GM12878 (cell line): ENCODE measurements around the gene SYNDIG1. TPM values are rescaled to one million over a fixed set of nuclear protein-coding genes. Genes with fewer than 3 reads are reported as not detected.

Experiments
- ATAC-seq: fragments of 200-7000 bp; cut with Tn5 transposase; 3 replicates; pipeline ENCODE4 v1.9.1; 2020; ENCODE audit warnings: mild to moderate bottlenecking, moderate library complexity
- BruUV-seq: library from RNA; stranded (reverse); fragments of 400-500 nt; replicated peaks from 2 replicates; lab custom pipeline; 2021; lab: Mats Ljungman, UMichigan
- CTCF ChIA-PET: fragments of 300-600 bp; sonication (Branson Sonifier 250); formaldehyde crosslinking; extraction: SDS; loops from one replicate; lab custom pipeline; 2021; ENCODE audit warnings: inconsistent platforms; lab: Yijun Ruan, JAX
- POLR2A ChIA-PET: fragments of 350-600 bp; formaldehyde crosslinking; extraction: SDS; loops from one replicate; lab custom pipeline; 2021; ENCODE audit warnings: inconsistent platforms; lab: Charles Lee
- RAD21 ChIA-PET: fragments of 300-600 bp; sonication (Branson Sonifier 250); formaldehyde crosslinking; loops from one replicate; lab custom pipeline; 2023; ENCODE audit warnings: antibody characterized with exemption; ENCODE audit not compliant: unreplicated experiment; lab: Charles Lee
- SMC1A ChIA-PET: fragments of 300-600 bp; sonication (Branson Sonifier 250); formaldehyde crosslinking; loops from one replicate; lab custom pipeline; 2023; ENCODE audit not compliant: unreplicated experiment, uncharacterized antibody; lab: Charles Lee
- DNase-seq: peaks from one replicate; pipeline ENCODE4 v3.0.0-alpha.2; 2011; ENCODE audit warnings: low read depth, low spot score
- FAIRE-seq: peaks from 3 replicates; lab custom pipeline; 2011; peaks lifted over from hg19 to GRCh38; lab: Jason Lieb, UNC
- H2AFZ ChIP-seq: 2 replicates; pipeline ENCODE4 v1.6.0; 2011; ENCODE audit warnings: low read depth, low read length, control low read depth; ENCODE audit not compliant: control insufficient read depth
- H3K27ac ChIP-seq: 2 replicates; pipeline ENCODE4 v1.5.1; 2011; ENCODE audit warnings: control low read depth; ENCODE audit not compliant: control insufficient read depth, insufficient read depth
- H3K27me3 ChIP-seq, 2 experiments: replicated peaks in 1 of 2; 2 replicates each; pipeline versions ENCODE4 v1.6.0 to v1.6.1; 2011; ENCODE audit warnings: low read length in 1 of 2; ENCODE audit not compliant: control insufficient read depth in 2 of 2, insufficient read depth in 2 of 2
- H3K36me3 ChIP-seq, 2 experiments: 2 replicates each; pipeline ENCODE4 v1.5.1; 2011; ENCODE audit warnings: low read length in 1 of 2; ENCODE audit not compliant: control insufficient read depth in 2 of 2, insufficient read depth in 2 of 2
- H3K4me1 ChIP-seq: 2 replicates; pipeline ENCODE4 v1.6.1; 2011; ENCODE audit warnings: mild to moderate bottlenecking, low read length, moderate library complexity, mixed read lengths; ENCODE audit not compliant: control insufficient read depth, insufficient read depth
- H3K4me2 ChIP-seq: 2 replicates; pipeline ENCODE4 v1.6.0; 2011; ENCODE audit warnings: control low read depth; ENCODE audit not compliant: control insufficient read depth, insufficient read depth
- H3K4me3 ChIP-seq: fragments of 200-600 bp; sonication (generic); 2 replicates; pipeline ENCODE4 v1.5.1; 2016
- H3K79me2 ChIP-seq: 2 replicates; pipeline ENCODE4 v1.6.0; 2011; ENCODE audit warnings: low read length; ENCODE audit not compliant: control insufficient read depth, insufficient read depth
- H3K9ac ChIP-seq: 2 replicates; pipeline ENCODE4 v1.8.0; 2011; ENCODE audit warnings: low read length, control low read depth, mixed read lengths; ENCODE audit not compliant: control insufficient read depth, insufficient read depth
- H3K9me3 ChIP-seq: replicated peaks from 3 replicates; pipeline ENCODE4 v1.5.1; 2011; ENCODE audit warnings: mild to moderate bottlenecking, low read length; ENCODE audit not compliant: control insufficient read depth, insufficient read depth
- H4K20me1 ChIP-seq: 2 replicates; pipeline ENCODE4 v1.6.0; 2011; ENCODE audit not compliant: control insufficient read depth, insufficient read depth
- CBX5 ChIP-seq: sonication (generic); IDR thresholded peaks from 2 replicates; pipeline ENCODE4 v1.6.1; 2016; ENCODE audit warnings: low read depth, moderate library complexity, mild to moderate bottlenecking, inconsistent platforms
- HDAC2 ChIP-seq: fragments of 200-600 bp; sonication (generic); IDR thresholded peaks from 2 replicates; pipeline ENCODE4 v1.6.1; 2017
- IRF4 ChIP-seq: IDR thresholded peaks from 2 replicates; pipeline ENCODE4 v1.6.1; 2011; ENCODE audit warnings: low read depth, low read length
- NR2C2 ChIP-seq: IDR thresholded peaks from 2 replicates; pipeline ENCODE4 v1.6.1; 2011; ENCODE audit warnings: borderline replicate concordance, low read depth; ENCODE audit not compliant: control insufficient read depth, insufficient read length
- RFX5 ChIP-seq: IDR thresholded peaks from 2 replicates; pipeline ENCODE4 v1.6.1; 2011; ENCODE audit warnings: low read depth, low read length, improper control_type of control experiment
- SMAD5 ChIP-seq: IDR thresholded peaks from 2 replicates; pipeline ENCODE4 v1.6.1; 2016; ENCODE audit warnings: antibody characterized with exemption, low read depth
- SPI1 ChIP-seq: IDR thresholded peaks from 2 replicates; pipeline ENCODE4 v1.6.1; 2011; ENCODE audit warnings: low read depth, mild to moderate bottlenecking, low read length, moderate library complexity, borderline replicate concordance; ENCODE audit not compliant: insufficient read depth
- WGBS: methylation state at CpG from one replicate; pipeline ENCODE4 v1.1.6; 2016; ENCODE audit warnings: low lambda C conversion rate; ENCODE audit not compliant: insufficient replicate concordance, insufficient coverage; ENCODE audit errors: missing lambda C conversion rate; 5-methylcytosine and 5-hydroxymethylcytosine counted together
- in situ Hi-C: fragments of 300-500 bp; cut with MboI; formaldehyde crosslinking; loops from 9 replicates; pipeline ENCODE4 v1.14.3; 2018; ENCODE audit warnings: mixed read lengths
- intact Hi-C: fragments of 100-400 bp; cut with micrococcal nuclease; formaldehyde crosslinking; loops from one replicate; pipeline ENCODE4 v1.14.2; 2022; ENCODE audit not compliant: unreplicated experiment
- polyA plus RNA-seq, 11 experiments: library from polyadenylated mRNA; depleted of rRNA in 4 of 11; unstranded in 6 of 11; stranded (reverse) in 5 of 11; fragments of >200 nt; fragmentation: Nextera tagmentation in 4 of 11; fragmentation: Illumina TruSeq in 1 of 11; extraction: Ambion mirVana in 4 of 11; extraction: Trizol in 1 of 11; gene quantifications; 1 replicate in 1 of 11; 2 replicates in 10 of 11; pipeline versions ENCODE4 v1.2.1 to v1.2.3, GENCODE V29; 2011 to 2016; ENCODE audit warnings: inconsistent platforms in 2 of 11, missing spikeins in 2 of 11, low read depth in 1 of 11
- total RNA-seq, 4 experiments: library from RNA; depleted of rRNA in 3 of 4; stranded (reverse); fragments of >200 nt in 3 of 4; fragmentation: Illumina TruSeq in 1 of 4; extraction: Trizol in 1 of 4; gene quantifications; 2 replicates each; pipeline versions ENCODE4 v1.2.1 to v1.2.3, GENCODE V29; 2013 to 2021

The SYNDIG1 gene
- total and polyA plus RNA-seq, 10 of the 15 experiments (the other 5 are each of a cell fraction or from before 2014, with no cell fraction given) = not detected

DNA sequence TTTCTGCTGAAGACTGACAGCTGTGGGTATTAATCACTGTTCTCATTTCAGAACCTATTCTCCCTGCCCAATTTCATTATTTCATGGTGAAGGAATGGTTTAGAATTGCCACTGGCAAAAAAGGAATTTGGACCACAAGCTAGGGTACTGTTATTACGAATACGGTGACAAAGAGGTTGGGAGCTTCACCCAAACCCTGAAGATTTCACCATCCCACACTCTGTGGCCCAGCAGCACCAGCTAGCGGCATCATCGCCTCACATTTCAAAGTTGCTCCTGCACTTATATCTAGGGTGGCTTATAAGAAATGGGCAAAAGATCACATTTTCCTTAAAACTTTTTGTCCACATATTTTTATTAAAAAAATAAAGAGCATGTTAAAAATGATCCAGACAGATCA lies 236.1 kb downstream of the SYNDIG1 start:
- Histone ChIP-seq H4K20me1 (no peaks in the 10 kb centered on the region), H3K4me1 (no peaks in the 10 kb centered on the region), H3K9ac (no peak overlapping the region)
- WGBS = 29% methylated on average over 4 of the region's 4 CpGs
- ChIA-PET SMC1A (interaction anchor here (0.5 kb wide), 1 partner anchor 94 kb away, joined by 3 read pairs; no protein-coding TSS in a partner anchor), CTCF (no interaction called here), POLR2A (no interaction called here)
- TF ChIP-seq SPI1 (no peak), HDAC2 (no peak), RFX5 (no peak)
- TF ChIP-seq, all 136 proteins: peak for 0
- DNase-seq (no peak), ATAC-seq (no peak), FAIRE-seq (no peak)
- in situ Hi-C loops = no loop called here
- Histone ChIP-seq H3K79me2 (no peaks in the 10 kb centered on the region), H3K9me3 (no peaks in the 10 kb centered on the region), H3K4me3 (no peak overlapping the region), H2AFZ (no peak overlapping the region), H3K4me2 (no peak overlapping the region), H3K27ac (no peak overlapping the region), H3K27me3 (no peaks in the 10 kb centered on the region), H3K36me3 (no peaks in the 10 kb centered on the region)
- no TSS peak for BruUV-seq
- intact Hi-C loops = no loop called here
- RAD21 ChIA-PET = no interaction called here

- no peaks in the 10 kb centered on the region for H4K20me1 ChIP-seq
- H3K9me3 ChIP-seq = no peaks in the 10 kb centered on the region
- ChIA-PET RAD21 (no interaction called here), SMC1A (no interaction called here), POLR2A (no interaction called here), CTCF (no interaction called here)
- H3K79me2 ChIP-seq = no peaks in the 10 kb centered on the region
- ATAC-seq (no peak), FAIRE-seq (no peak), DNase-seq (no peak)
- intact Hi-C loops = no loop called here
- in situ Hi-C loops = no loop called here
- H3K4me2 ChIP-seq = no peak overlapping the region
- no TSS peak for BruUV-seq
- TF ChIP-seq CBX5 = no peak
- no peak for TF ChIP-seq IRF4
- TF ChIP-seq SMAD5 = no peak
- no peak for TF ChIP-seq NR2C2
- H2AFZ ChIP-seq = no peak overlapping the region
- no peaks in the 10 kb centered on the region for H3K36me3 ChIP-seq
- H3K9ac ChIP-seq = no peak overlapping the region
- no peak overlapping the region for H3K27ac ChIP-seq
- WGBS = 63% methylated on average over 8 of the region's 8 CpGs
- no peaks in the 10 kb centered on the region for H3K4me1 ChIP-seq
- H3K27me3 ChIP-seq = no peaks in the 10 kb centered on the region
- H3K4me3 ChIP-seq = no peak overlapping the region
These were observed 239.2 kb downstream of the SYNDIG1 start for GRCh38 chr20:24708411-24709295.
